Neural progenitor cell (in vitro differentiated cells): Measurements from ENCODE around the gene NAV1. TPM values are rescaled to one million over a fixed set of nuclear protein-coding genes. Genes with fewer than 3 reads are reported as not detected.

ENCODE experiments used
- DNase-seq: peaks from one replicate; pipeline ENCODE4 v3.0.0-alpha.2; 2016; ENCODE audit warnings: low spot score
- H2AFZ ChIP-seq: fragments of 200-600 bp; sonication (generic); replicated peaks from 2 replicates; pipeline ENCODE4 v1.6.1; 2016; ENCODE audit warnings: antibody characterized with exemption
- H3F3A ChIP-seq: fragments of 200-600 bp; sonication (generic); 2 replicates; pipeline ENCODE4 v1.6.1; 2016; ENCODE audit warnings: antibody characterized with exemption, low read depth
- H3K27ac ChIP-seq: fragments of 200-600 bp; sonication (generic); 2 replicates; pipeline ENCODE4 v1.5.1; 2016; ENCODE audit warnings: mild to moderate bottlenecking
- H3K27me3 ChIP-seq: fragments of 200-600 bp; sonication (generic); 2 replicates; pipeline ENCODE4 v1.6.1; 2016; ENCODE audit warnings: mild to moderate bottlenecking, moderate library complexity
- H3K36me3 ChIP-seq: fragments of 200-600 bp; sonication (generic); 2 replicates; pipeline ENCODE4 v1.5.1; 2016
- H3K4me1 ChIP-seq: fragments of 200-600 bp; sonication (generic); 2 replicates; pipeline ENCODE4 v1.6.1; 2016; ENCODE audit warnings: mixed run types
- H3K4me2 ChIP-seq: fragments of 200-600 bp; sonication (generic); 2 replicates; pipeline ENCODE4 v1.6.1; 2016
- H3K4me3 ChIP-seq: fragments of 200-600 bp; sonication (generic); 2 replicates; pipeline ENCODE4 v1.5.1; 2016
- H3K79me2 ChIP-seq: fragments of 200-600 bp; sonication (generic); 2 replicates; pipeline ENCODE4 v1.6.1; 2016; ENCODE audit warnings: low read depth
- H3K9ac ChIP-seq: fragments of 200-600 bp; sonication (generic); 2 replicates; pipeline ENCODE4 v1.6.1; 2016
- H3K9me3 ChIP-seq: fragments of 200-600 bp; sonication (generic); 2 replicates; pipeline ENCODE4 v1.5.1; 2016; ENCODE audit warnings: low read depth
- H4K20me1 ChIP-seq: fragments of 200-600 bp; sonication (generic); 2 replicates; pipeline ENCODE4 v1.6.1; 2016; ENCODE audit warnings: low read depth
- H3K27ac Mint-ChIP-seq: 3 replicates; pipeline ENCODE4 v1.8.0; 2021; ENCODE audit warnings: mixed read lengths
- H3K27me3 Mint-ChIP-seq: 2 replicates; pipeline ENCODE4 v1.8.0; 2022; ENCODE audit warnings: low read depth, mild to moderate bottlenecking, inconsistent platforms, moderate library complexity, mixed read lengths; ENCODE audit not compliant: insufficient read depth
- H3K36me3 Mint-ChIP-seq: 3 replicates; pipeline ENCODE4 v1.8.0; 2021; ENCODE audit warnings: mixed read lengths
- H3K4me1 Mint-ChIP-seq: 3 replicates; pipeline ENCODE4 v1.8.0; 2021; ENCODE audit warnings: mixed read lengths
- H3K4me3 Mint-ChIP-seq: 3 replicates; pipeline ENCODE4 v1.8.0; 2021; ENCODE audit warnings: mild to moderate bottlenecking, moderate library complexity, mixed read lengths
- H3K9me3 Mint-ChIP-seq: 3 replicates; pipeline ENCODE4 v1.8.0; 2020; ENCODE audit warnings: mixed read lengths
- EZH2 ChIP-seq: fragments of 200-600 bp; sonication (generic); IDR thresholded peaks from 2 replicates; pipeline ENCODE4 v1.6.1; 2017; ENCODE audit warnings: antibody characterized with exemption, mild to moderate bottlenecking, moderate library complexity
- EZH2phosphoT487 ChIP-seq: fragments of 200-600 bp; sonication (generic); IDR thresholded peaks from 2 replicates; pipeline ENCODE4 v1.6.1; 2017; ENCODE audit warnings: antibody characterized with exemption
- total RNA-seq: library from RNA; depleted of rRNA; stranded (reverse); fragments of >200 nt; gene quantifications from 2 replicates; pipeline ENCODE4 v1.2.3, GENCODE V29; 2015; ENCODE audit warnings: low replicate concordance
- TF ChIP-seq, protein P1 (sequence below): fragments of 200-600 bp; sonication (generic); IDR thresholded peaks from 2 replicates; pipeline ENCODE4 v1.5.1; 2017; ENCODE audit warnings: antibody characterized with exemption, mild to moderate bottlenecking

The NAV1 gene
- total RNA-seq, 1 donor from 2014 or later: 60.7 TPM

DNA sequence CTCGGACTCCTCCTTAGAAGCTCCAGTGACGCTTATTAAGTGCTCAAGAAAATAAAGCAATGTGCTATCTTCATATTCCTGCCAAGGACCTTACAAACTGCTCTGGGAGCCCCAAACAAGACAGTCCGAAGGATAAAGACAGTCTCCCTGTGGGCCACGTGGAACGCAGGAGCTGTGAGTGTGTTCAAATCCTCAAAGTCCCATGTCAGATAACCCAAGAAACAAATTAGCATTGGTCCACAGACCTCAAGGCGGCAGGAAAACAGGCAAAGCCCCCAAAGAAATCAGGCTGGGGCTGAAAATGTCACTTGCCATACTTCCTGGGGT lies 3.0 kb upstream of the NAV1 start:
- Mint-ChIP-seq H3K4me1 (peaks cover 39% of the 10 kb centered on the region), H3K27me3 (peaks cover 31% of the 10 kb centered on the region), H3K4me3 (no peak overlapping the region), H3K9me3 (peaks cover 2% of the 10 kb centered on the region), H3K36me3 (no peaks in the 10 kb centered on the region), H3K27ac (no peak overlapping the region)
- Histone ChIP-seq H3K4me3 (no peak overlapping the region), H3K4me1 (peaks cover 24% of the 10 kb centered on the region), H3K4me2 (no peak overlapping the region), H3K79me2 (no peaks in the 10 kb centered on the region), H3K9me3 (no peaks in the 10 kb centered on the region), H3K27me3 (peaks cover 49% of the 10 kb centered on the region), H3K9ac (no peak overlapping the region), H3F3A (peaks cover 17% of the 10 kb centered on the region), H3K27ac (no peak overlapping the region), H4K20me1 (peaks cover 12% of the 10 kb centered on the region), H2AFZ (no peak overlapping the region), H3K36me3 (no peaks in the 10 kb centered on the region)
- no peak for DNase-seq
- TF ChIP-seq EZH2 (no peak), EZH2phosphoT487 (no peak)
- TF ChIP-seq, protein P1, sequence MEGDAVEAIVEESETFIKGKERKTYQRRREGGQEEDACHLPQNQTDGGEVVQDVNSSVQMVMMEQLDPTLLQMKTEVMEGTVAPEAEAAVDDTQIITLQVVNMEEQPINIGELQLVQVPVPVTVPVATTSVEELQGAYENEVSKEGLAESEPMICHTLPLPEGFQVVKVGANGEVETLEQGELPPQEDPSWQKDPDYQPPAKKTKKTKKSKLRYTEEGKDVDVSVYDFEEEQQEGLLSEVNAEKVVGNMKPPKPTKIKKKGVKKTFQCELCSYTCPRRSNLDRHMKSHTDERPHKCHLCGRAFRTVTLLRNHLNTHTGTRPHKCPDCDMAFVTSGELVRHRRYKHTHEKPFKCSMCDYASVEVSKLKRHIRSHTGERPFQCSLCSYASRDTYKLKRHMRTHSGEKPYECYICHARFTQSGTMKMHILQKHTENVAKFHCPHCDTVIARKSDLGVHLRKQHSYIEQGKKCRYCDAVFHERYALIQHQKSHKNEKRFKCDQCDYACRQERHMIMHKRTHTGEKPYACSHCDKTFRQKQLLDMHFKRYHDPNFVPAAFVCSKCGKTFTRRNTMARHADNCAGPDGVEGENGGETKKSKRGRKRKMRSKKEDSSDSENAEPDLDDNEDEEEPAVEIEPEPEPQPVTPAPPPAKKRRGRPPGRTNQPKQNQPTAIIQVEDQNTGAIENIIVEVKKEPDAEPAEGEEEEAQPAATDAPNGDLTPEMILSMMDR: no peak

DNA sequence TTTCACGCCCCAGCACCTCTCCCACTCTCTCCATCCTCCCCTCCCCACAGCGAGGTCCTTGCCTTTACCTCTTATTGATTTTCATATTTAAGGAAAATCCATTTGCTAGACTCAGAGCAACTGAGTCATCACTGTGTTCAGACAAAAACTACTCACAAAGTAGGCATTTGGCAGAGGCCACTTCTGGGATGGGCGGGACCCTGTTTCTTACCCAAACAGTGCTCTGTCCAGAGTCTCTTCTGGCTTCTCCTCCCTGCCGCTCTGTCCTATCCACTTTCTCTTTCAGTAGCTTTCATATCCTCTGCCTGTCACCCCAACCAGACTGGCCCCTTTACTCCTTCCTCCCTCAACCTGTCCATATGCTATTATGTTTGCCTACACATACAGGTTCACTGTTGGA lies 2.4 kb upstream of the NAV1 start:
- Histone ChIP-seq H3K79me2 (no peaks in the 10 kb centered on the region), H3K9me3 (no peaks in the 10 kb centered on the region), H2AFZ (no peak overlapping the region), H4K20me1 (peaks cover 13% of the 10 kb centered on the region), H3K36me3 (no peaks in the 10 kb centered on the region), H3K4me3 (no peak overlapping the region), H3F3A (peaks cover 18% of the 10 kb centered on the region), H3K27me3 (peaks cover 56% of the 10 kb centered on the region), H3K4me1 (peaks cover 24% of the 10 kb centered on the region), H3K9ac (no peak overlapping the region), H3K27ac (no peak overlapping the region), H3K4me2 (no peak overlapping the region)
- Mint-ChIP-seq H3K4me1 (peaks cover 41% of the 10 kb centered on the region), H3K27ac (no peak overlapping the region), H3K4me3 (no peak overlapping the region), H3K9me3 (peaks cover 2% of the 10 kb centered on the region), H3K36me3 (no peaks in the 10 kb centered on the region), H3K27me3 (peaks cover 35% of the 10 kb centered on the region)
- DNase-seq: no peak
- TF ChIP-seq EZH2phosphoT487: no peak
- TF ChIP-seq, protein P1: no peak
- TF ChIP-seq EZH2: no peak

DNA sequence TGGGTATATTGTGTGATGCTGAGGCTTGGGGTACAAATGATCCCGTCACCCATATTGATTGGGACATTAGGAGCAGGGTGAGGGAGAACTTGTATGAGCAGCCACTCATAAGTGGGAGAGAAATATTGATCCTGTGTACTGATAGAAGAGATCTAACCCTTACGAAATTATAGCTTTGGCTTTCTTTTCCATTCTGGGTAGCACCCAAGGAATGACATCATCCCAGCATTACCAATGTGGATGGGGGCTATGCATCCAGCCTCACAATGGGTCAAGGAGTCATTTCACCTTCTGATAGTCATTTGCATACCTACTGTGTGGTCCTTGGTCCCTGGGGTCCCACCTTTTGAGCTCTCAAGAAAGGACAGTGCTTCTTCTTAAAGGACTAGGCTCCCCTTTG lies 1.9 kb upstream of the NAV1 start:
- H3K4me1 Mint-ChIP-seq: peaks cover 45% of the 10 kb centered on the region
- H4K20me1 ChIP-seq: peaks cover 13% of the 10 kb centered on the region
- no peak overlapping the region for H3K27ac ChIP-seq
- H3K36me3 ChIP-seq: no peaks in the 10 kb centered on the region
- H3K36me3 Mint-ChIP-seq: peaks cover 3% of the 10 kb centered on the region
- H3K9me3 Mint-ChIP-seq: peaks cover 2% of the 10 kb centered on the region
- no peak overlapping the region for H2AFZ ChIP-seq
- peaks cover 32% of the 10 kb centered on the region for H3K27me3 Mint-ChIP-seq
- H3K4me2 ChIP-seq: no peak overlapping the region
- H3K4me3 ChIP-seq: no peak overlapping the region
- H3K9ac ChIP-seq: no peak overlapping the region
- peaks cover 20% of the 10 kb centered on the region for H3K4me1 ChIP-seq
- H3K79me2 ChIP-seq: no peaks in the 10 kb centered on the region
- TF ChIP-seq EZH2: no peak
- no peak overlapping the region for H3K27ac Mint-ChIP-seq
- DNase-seq: no peak
- H3K4me3 Mint-ChIP-seq: peak overlapping the region; percentile 46
- peaks cover 61% of the 10 kb centered on the region for H3K27me3 ChIP-seq
- H3K9me3 ChIP-seq: no peaks in the 10 kb centered on the region
- H3F3A ChIP-seq: peaks cover 18% of the 10 kb centered on the region

- Histone ChIP-seq H3K9ac (no peak overlapping the region), H3K9me3 (no peaks in the 10 kb centered on the region), H3F3A (peaks cover 18% of the 10 kb centered on the region), H3K4me1 (peaks cover 16% of the 10 kb centered on the region), H2AFZ (no peak overlapping the region), H4K20me1 (peaks cover 13% of the 10 kb centered on the region), H3K27ac (no peak overlapping the region), H3K4me2 (no peak overlapping the region), H3K27me3 (peaks cover 65% of the 10 kb centered on the region), H3K36me3 (no peaks in the 10 kb centered on the region), H3K4me3 (no peak overlapping the region), H3K79me2 (no peaks in the 10 kb centered on the region)
- DNase-seq: no peak
- H3K27ac Mint-ChIP-seq: no peak overlapping the region
- H3K36me3 Mint-ChIP-seq: peaks cover 4% of the 10 kb centered on the region
- TF ChIP-seq EZH2phosphoT487 (no peak), EZH2 (no peak)
- TF ChIP-seq, protein P1: no peak
- H3K4me1 Mint-ChIP-seq: peaks cover 47% of the 10 kb centered on the region
- H3K27me3 Mint-ChIP-seq: peaks cover 34% of the 10 kb centered on the region
- H3K9me3 Mint-ChIP-seq: peaks cover 2% of the 10 kb centered on the region
- peak overlapping the region; percentile 81 for H3K4me3 Mint-ChIP-seq
Measured at GRCh38 chr1:201537467-201537866, 1.5 kb upstream of the NAV1 start.
